AG09309 (cell line): ENCODE data around the gene TCERG1.

ENCODE experiments used
- DNase-seq: peaks from one replicate; pipeline ENCODE4 v3.0.0-alpha.2; 2010; ENCODE audit warnings: low read depth
- H3K4me3 ChIP-seq: 2 replicates; pipeline ENCODE4 v1.5.1; 2011; ENCODE audit warnings: mild to moderate bottlenecking, low read depth, low read length, moderate library complexity; ENCODE audit not compliant: control insufficient read depth
- CTCF ChIP-seq: IDR thresholded peaks from 2 replicates; pipeline ENCODE4 v1.5.1; 2011; ENCODE audit warnings: mild to moderate bottlenecking, low read depth, low read length, inconsistent platforms; ENCODE audit not compliant: insufficient read depth, control insufficient read depth; ENCODE audit errors: missing control alignments

The TCERG1 gene

GRCh38 chr5:146428658-146429057, 18.5 kb upstream of the TCERG1 start:
- DNase-seq = no peak
- no peak overlapping the region for H3K4me3 ChIP-seq
- TF ChIP-seq CTCF = no peak

- TF ChIP-seq CTCF = no peak
- DNase-seq = no peak
- no peak overlapping the region for H3K4me3 ChIP-seq
Measured at GRCh38 chr5:146440353-146440752, 6.8 kb upstream of the TCERG1 start.

- no peak overlapping the region for H3K4me3 ChIP-seq
- peak; percentile 17 for DNase-seq
- no peak for TF ChIP-seq CTCF
Measured at GRCh38 chr5:146440870-146441495, 6.2 kb upstream of the TCERG1 start.

- no peak for TF ChIP-seq CTCF
- DNase-seq = no peak
- no peak overlapping the region for H3K4me3 ChIP-seq
Measured at GRCh38 chr5:146441896-146442295, 5.2 kb upstream of the TCERG1 start.

GRCh38 chr5:146447734-146448380, 724 bp downstream of the TCERG1 start:
- no peak for TF ChIP-seq CTCF
- peak; percentile 20 for DNase-seq
- H3K4me3 ChIP-seq = peak overlapping the region; percentile 93

GRCh38 chr5:146448783-146449519, 1.8 kb downstream of the TCERG1 start:
- DNase-seq = no peak
- H3K4me3 ChIP-seq = no peak overlapping the region; the same call in 1 of the 2 replicates
- no peak for TF ChIP-seq CTCF
